Testis (tissue), 2 donors: Measurements from ENCODE around the gene OLIG2.

ENCODE experiments used
- CTCF ChIP-seq, 3 experiments: fragments of 450-650 bp in 2 of 3; fragments of 200-600 bp in 1 of 3; sonication (generic) in 1 of 3; IDR thresholded peaks; one replicate each; pipeline ENCODE4 v1.5.1; 2016 to 2019; ENCODE audit warnings: antibody characterized with exemption in 3 of 3, mild to moderate bottlenecking in 2 of 3, moderate library complexity in 1 of 3
- POLR2A ChIP-seq: fragments of 450-650 bp; IDR thresholded peaks from one replicate; pipeline ENCODE4 v1.6.1; 2017; ENCODE audit warnings: antibody characterized with exemption, mild to moderate bottlenecking, moderate library complexity

DNA sequence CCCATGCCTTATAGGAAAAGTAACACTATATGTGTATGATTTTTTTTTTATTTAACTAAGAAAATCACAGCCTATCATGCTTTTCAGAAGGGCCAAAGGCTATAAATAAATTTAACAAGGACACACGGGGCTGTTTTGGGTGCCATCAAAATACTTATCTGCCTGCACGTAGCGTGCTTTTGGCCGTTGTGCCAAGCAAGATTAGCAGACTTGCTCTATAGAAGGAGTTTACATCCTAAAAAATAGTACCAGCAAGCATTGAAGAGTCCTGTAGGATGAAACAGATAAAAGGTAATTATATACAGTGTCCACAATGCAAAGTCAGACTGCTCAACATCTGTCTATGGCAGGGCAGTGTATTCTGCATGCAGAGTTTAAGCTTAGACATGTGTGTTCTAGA lies 47.9 kb downstream of the OLIG2 start:
- no peak for TF ChIP-seq CTCF (IDR thresholded peaks at IDR 0.05)
- TF ChIP-seq POLR2A = no peak
